ENCODE measurements around the gene BMP6.
"Not testable (repeated sequence)": the region's sequence is repeated elsewhere in the genome, so short reads cannot be mapped to it uniquely, and the experiment has no call there.

Gene BMP6

DNA sequence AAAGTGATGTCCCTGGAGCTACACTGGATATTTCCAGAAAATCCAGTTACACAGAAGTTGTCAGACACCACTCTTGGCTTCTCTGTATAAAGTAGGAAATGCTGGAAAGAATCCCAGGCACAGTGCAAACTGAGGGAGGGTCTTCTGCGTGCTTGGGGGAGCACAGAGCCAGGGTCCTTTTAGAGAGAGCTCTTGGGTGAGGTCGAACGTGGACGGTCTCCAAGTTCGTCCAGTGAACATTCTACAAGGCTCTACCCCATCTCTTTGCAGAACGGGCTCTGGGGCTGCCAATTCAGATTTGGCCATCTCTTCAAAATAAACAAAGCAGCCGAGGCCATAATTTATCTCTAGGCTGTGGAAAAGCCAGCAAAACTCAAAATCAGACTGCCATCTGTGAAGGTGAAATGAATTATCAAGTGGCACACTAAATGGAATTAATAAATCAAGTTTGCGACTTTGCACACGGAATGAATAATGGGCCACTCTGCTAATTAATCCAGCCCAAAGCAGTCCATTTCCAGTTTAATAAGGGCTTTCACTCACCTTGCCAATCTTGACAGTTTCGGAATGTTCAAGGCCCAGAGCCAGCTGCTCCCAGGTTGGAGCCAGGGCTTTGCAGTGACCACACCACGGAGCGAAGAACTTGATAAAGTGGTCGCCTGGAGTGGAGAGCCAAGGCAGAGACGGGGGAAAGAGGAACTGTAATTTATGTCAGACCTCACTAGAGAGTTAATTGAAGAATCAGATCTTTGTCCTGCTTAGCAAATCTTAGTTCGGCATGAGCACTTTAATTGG, 165.4 kb downstream of the BMP6 start:
- no peak for DNase-seq

DNA sequence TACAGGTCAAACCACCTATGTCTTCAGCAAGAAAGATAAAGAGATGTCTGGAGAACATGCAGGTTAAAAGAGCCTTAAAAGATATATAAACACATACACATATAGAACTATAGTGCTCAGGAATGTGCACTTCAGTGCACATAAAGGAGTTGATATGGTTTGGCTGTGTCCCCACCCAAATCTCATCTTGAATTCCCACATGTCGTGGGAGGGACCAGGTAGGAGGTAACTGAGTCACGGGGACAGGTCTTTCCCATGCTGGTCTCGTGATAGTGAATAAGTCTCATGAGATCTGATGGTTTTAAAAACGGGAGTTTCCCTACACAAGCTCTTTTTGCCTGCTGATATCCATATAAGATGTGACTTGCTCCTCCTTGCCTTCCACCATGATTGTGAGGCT, 166.5 kb downstream of the BMP6 start:
- not testable (repeated sequence) for DNase-seq

DNA sequence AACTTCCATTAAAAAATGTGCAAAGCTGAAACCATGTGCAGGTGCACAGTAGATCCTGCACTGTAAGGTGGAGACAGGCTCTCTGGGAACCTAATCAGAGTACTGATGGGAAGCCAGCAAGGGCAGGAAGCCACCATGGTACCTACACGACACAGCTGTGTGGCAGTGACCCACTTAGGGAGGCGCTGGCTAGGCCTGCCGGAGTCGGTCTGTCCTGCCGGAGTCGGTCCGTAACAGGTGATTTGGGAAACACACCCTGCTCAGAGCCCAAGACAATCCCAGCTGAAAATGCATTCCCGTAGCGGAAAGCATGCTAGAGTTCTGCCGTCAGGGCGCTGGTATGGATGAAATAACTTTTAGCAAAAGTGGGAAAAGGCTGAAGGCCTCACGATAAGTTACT, 167.4 kb downstream of the BMP6 start:
- no peak for DNase-seq

GRCh38 chr6:7894262-7895124, 168.6 kb downstream of the BMP6 start:
- DNase-seq, result no peak

DNA sequence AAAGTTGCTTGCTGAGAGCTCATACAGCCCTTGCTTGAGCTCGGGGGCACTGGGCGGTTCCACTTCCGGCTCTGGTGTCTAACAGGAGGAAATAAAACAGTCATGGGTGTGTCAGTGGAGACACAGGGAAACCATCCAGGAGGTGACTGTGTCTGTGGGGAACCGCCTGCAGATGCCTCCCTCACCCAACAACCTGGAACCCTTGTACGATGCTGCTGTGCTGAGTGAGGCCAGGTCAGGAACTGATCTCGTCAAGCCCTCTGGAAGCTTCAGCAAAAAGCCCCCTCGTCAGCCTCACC, 169.2 kb downstream of the BMP6 start:
- no peak for DNase-seq

DNA sequence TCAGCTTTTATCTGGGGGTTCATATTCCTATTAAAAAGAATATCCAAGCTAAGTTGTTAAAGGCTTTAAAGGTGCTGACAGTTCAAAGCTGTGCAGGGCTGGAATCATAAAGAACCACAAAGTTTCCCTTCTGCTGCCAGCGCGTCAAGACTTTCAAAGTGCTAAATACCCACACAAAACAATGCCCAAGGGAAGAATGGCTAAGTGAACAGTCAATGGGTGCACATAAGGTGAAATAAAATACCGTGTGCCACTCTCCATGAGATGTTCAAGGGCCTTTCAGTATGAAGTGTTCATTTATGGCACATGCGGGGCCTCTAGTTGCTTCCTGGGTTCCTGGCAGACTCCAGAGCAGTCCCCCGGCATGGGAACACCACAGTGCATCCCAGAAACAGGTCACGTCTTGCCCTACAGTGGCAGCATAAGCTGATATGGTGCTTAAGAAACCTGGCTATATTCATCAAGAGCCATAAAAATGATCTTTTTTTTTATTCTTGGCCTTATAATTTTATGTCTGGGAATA, 170.6 kb downstream of the BMP6 start:
- no peak for DNase-seq

GRCh38 chr6:7897461-7898192, 171.7 kb downstream of the BMP6 start:
- DNase-seq, result no peak

DNA sequence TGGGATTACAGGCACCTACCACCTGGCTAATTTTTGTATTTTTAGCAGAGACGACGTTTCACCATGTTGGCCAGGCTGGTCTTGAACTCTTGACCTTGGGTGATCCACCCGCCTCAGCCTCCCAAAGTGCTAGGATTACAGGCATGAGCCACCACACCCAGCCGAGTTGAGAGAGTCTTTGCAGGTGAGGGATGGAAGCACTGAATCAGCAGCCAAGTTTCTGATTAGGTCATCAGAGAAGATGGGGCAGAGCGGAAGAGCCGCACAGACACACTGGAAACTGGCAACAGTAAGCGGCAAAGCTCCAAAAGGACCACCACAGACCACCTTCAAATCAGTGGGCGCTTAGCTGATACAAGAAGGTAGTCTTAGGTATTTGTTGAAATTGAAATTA, 172.3 kb downstream of the BMP6 start:
- not testable (repeated sequence) for DNase-seq

DNA sequence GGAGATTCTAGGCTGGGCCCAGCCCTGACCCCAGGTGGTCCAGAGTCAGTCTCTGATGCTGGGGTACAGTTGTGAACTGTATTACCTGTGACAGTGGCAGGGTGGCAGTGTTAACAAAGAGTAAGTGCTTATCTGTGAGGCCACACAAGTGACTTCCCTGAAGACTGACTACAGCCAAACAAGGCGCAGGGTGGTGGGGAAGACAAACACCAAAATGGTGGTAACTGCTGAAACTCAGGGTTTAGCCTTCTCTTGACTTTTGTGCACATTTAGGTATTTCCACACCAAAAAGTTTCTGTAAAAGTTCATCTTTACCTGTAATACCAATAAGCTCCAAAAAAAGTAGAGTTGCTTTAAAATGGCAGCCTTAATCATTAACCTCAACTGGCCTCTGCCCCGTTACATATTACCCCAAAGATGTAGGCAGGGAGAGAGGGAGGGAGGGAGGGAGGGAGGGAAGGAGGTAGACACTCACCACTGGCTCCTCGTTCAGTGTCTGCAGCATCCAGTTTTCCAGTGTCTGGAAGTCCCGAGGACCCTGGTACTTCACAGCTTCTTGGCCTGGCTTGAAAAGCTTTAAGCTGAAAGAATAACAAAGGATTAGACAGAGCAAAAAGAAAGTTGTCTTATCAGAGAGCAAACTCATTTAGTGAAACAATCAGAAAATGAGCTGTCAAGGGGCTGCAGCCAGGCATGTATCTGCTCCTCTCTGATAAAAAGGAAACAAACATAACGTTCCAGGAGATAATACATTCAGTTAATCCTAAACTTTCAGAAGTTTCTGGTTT, 173.4 kb downstream of the BMP6 start:
- no peak for DNase-seq

DNA sequence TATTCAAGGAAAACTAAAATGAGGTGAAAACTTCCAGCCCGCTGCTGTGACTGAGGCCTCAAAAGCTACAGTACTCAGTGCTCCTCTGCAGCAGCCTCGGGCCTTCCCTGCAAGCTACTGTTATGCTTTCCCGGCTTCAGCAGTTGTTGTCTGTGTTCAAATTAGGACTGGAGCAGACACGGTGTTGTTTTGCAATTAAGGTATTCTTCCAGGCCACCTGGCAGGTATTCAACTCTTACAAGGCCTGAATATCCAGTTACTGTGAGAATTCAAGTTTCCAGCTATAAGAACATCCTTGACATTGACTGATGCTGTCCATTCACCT, 174.0 kb downstream of the BMP6 start:
- DNase-seq, result no peak

DNA sequence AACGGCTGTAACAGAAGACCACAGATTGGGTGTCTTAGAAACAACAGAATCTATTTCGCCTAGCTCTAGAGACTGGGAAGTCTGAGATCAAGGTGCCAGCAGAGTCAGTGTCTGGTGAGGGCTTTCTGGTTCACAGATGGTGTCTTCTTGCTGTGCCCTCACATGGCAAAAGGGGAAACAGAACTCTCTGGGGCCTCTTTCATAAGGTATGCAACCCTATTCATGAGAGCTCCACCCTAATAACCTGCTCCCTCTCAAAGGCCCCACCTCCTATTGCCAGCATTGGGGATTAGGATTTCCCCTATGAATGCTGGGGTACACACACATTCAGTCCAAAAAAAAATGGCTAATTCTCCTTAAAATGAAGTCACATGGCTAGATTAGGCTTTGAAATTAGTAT, 174.7 kb downstream of the BMP6 start:
- DNase-seq, result no peak

GRCh38 chr6:7901056-7901455, 175.2 kb downstream of the BMP6 start:
- DNase-seq, result no peak

- DNase-seq, result no peak
Observed at GRCh38 chr6:7901780-7902179, 175.9 kb downstream of the BMP6 start.

DNA sequence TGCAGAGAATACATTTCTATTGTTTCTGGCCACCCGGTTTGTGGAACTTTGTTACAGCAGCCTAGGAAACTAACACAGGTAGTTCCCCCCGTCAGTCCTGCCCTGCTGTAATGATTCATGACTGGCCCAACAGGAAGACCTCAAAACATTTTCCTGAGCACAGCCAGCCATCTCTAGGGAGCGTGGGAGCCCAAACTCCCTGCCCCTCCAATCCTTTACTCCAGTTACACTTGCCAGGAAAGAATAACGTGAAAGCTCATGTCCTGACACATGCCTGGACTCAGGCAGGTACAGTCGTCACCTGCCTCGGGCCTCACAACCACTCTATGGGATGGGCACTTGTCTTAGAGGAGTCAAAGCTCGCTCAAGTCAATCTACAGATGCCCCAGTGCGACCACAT, 176.3 kb downstream of the BMP6 start:
- no peak for DNase-seq

- DNase-seq, result no peak
Observed at GRCh38 chr6:7902867-7903266, 177.0 kb downstream of the BMP6 start.

DNA sequence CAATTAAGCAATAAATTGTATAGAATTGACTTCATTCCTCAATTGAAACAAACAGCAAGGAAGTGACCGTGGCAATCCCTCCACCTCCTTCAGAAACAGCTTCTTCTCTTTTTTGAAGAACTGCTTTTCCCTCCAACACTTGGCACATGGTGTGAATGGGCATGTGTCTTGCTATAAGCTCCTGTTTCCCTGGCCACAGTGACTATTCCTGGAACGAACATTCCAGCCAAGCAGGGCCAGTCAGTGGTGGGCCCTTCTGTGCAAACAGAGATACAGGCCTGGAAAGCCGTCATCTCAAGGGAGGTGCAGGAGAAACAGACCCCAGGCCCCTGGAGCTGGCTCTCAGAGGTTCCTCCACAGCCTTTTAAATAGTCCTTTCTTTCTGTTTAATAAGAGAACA, 177.8 kb downstream of the BMP6 start:
- DNase-seq, result no peak

GRCh38 chr6:7904654-7905319, 178.9 kb downstream of the BMP6 start:
- no peak for DNase-seq

DNA sequence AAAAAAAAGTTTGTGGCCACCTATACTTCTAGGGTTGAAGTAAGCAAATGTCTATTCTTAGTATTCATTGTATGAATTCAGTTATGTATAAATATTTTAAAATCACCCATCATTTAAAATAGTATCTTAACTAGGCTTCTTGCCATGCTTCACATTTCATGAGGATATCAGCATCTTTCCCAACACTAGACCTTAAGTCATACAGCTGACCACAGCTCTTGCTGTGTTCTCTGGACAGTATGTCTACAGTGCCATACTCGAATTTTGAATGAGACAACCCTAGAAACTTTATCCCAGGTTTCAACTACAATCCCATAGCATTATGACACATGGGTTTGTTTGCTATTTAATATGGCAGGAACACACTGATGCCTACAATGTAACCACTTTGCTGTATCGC, 179.5 kb downstream of the BMP6 start:
- DNase-seq, result no peak

- DNase-seq, result no peak
Observed at GRCh38 chr6:7906741-7907140, 180.8 kb downstream of the BMP6 start.

- no peak for DNase-seq
Observed at GRCh38 chr6:7907159-7907558, 181.3 kb downstream of the BMP6 start.

DNA sequence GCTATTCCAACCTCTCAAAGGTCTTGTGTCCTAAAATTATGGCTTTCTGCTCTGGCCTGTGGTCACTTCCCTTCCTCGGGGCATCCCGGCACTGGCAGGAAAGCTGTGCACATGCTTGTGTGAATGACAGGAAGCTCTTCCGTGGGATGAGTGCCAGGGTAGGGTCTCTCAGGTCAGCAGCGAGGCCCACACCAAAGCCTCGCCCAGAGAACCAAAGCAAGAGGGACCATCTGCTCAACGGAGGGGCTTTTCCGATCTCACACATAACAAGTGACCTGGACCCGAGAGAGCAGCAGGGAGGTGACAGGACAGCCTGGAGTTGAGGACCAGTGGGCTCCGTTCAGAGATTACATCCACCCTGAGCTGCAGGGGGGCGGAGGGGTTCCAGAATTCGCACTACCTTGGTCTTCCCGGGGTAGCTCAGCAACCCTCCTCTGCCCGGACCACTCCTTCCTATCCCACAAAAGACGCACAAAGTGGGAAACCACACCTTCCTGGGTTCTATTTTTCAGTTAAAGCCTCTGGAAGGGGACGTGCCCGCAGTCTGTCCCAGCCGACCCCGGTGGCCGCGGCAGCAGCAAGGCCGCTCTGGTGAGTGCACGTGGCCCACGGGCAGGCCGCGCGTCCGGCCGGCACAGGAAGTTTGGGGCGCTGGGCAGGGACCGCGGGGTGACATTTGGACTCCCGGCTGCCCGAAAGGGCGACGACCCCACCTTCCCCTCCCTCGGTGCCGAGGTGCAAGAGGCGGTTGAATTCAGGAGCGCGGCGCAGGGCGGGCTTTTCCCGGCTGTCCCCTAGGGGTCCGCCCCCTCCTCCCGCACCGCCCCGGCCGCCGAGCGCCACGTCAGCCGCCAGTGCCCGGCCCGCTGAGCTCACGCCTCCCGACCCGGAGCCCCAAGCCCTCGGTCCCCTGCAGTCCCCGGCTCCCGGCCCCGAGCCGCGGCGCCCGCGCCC, 183.7 kb downstream of the BMP6 start:
- DNase-seq, result peak; percentile 82

Data from activated effector memory CD4-positive, alpha-beta T cell treated with anti-CD3 and anti-CD28 coated beads, Interleukin-2, amount 50 U/mL, for 16 hours (primary cell).